OCI-M1 (cell line): ENCODE measurements around the gene ARHGEF4.

Experiments used
- DNase-seq: peaks from one replicate; lab custom pipeline; 2025; lab: John Stamatoyannopoulos, UW

Gene ARHGEF4

DNA sequence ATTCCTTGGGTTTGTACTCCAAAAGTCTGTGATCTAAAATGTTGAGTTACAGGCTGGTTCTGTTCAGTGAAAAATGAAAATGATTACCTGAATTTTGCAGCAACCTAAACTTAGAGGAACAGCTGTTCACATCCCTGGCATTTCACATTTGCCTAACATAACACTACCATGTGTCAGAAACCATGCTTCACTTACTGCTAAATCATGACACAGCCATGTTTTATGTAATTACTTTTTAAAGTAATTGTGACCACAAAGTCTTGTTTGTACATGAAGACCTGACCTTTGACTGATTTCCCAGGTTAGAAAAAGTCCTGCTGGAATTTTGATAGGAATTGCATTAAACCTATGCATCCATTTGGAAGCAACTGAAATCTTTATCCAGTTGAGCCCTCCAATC, 177.4 kb downstream of the ARHGEF4 start:
- no peak for DNase-seq

DNA sequence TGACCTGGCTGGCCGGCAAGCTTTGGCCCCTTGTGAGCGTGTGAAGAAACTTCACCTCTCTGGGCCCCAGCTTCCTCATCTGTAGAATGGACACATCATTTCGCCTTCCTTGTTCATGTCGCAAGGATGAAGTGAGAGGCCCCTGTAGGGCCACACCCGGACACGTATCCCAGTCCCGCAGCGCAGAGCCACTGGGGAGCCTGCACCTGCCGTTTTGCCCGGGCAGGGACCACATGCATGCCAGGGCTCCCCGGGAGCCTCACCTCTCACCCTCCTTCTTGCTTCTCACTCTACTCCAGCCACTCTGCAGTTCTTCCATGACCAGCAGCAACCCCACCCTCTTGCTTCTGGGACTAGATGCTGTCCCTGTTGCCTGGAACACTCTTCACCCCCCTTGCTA, 179.1 kb downstream of the ARHGEF4 start:
- DNase-seq: no peak

DNA sequence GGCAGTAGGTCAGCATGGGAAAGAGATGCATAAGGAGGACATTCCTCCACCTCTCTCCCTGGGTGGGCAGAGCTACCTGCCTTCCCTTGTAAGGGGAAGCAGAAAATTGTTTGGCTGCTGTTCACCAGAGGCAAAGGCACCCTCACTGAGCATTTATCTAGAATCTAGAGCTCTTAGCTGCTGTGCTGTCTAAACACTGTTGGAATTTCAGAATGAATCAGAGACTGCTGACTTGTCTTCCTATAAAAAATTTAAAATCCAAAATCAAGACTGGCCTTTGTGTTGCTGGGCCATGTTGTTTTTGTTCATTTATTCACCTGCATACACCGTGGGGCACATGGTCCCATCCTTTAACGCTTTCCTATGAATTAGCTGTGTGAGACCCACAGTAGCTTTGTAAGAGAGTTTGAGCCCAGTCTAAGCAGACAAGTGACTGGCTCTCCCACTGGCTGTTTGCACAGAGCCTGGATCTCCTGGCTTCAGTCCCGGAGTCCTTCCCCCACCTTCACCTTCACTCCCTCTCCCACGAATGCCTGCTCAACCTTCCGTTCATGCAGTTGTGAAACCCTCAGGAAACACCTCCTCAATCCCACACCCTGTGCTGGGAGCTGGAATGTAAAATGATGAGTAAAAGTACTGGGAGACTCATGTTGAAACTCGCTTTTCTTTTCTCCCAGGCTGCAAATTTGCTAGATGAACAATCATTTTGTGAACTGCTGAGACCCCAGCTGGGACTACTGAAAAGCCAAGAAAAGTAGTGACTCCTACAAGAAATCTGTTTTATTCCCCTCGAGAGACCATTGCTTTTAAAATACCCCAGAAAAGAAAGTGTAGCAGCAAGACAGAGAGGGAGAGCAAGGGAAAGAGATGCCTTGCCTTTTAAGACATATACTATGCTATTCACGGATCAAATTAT, 180.4 kb downstream of the ARHGEF4 start:
- DNase-seq: no peak

DNA sequence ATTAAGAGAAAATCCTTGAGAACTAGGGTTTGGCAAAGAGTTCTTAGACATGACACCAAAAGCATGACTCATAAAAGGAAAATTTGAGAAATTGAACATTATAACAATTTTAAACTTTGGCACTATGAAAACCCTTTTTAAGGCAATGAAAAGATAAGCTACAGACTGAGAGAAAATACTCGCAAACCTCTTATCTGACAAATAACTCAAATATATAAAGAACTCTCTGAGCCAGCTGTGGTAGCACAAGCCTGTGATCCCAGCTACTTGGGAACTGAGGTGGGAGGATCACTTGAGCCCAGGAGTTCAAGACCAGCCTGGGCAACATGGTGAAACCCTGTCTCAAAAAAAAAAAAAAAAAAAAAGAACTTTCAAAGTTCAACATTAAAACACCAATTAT, 186.0 kb downstream of the ARHGEF4 start:
- no peak for DNase-seq

DNA sequence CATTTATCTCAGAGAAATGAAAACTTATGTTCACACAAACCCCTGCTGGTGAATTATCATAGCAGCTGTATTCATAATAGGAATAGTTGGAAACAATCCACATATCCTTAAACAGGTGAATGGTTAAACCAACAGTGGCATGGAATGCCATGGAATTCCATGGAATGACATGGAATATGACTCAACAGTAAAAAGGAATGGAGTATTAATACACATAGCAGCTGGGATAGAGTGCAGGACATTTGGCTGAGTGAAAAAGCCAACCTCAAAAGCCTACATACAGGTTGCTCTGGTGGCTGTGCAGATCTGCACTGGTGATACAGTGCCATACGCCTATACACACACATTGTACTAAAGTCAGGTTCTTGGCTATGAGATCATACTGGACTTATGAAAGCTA, 187.0 kb downstream of the ARHGEF4 start:
- DNase-seq: no peak

DNA sequence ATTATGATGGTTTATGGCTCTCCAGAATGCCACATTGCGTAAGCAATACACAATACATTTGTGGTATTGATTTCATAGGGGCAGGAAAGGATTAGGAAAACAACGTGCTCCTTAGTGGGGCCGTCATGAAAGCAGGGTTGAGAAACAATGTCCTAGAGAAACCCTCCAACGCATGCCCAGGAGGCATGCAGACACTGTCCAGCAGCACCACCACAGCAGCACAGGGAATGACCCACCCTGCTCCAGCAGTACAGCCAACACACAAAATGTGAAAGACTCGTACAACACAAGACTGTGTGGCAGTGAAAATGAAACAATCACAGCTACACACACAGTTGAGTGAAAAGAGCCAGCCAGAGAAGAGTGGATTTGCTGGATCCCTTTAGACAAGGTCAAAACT, 190.2 kb downstream of the ARHGEF4 start:
- DNase-seq: no peak

DNA sequence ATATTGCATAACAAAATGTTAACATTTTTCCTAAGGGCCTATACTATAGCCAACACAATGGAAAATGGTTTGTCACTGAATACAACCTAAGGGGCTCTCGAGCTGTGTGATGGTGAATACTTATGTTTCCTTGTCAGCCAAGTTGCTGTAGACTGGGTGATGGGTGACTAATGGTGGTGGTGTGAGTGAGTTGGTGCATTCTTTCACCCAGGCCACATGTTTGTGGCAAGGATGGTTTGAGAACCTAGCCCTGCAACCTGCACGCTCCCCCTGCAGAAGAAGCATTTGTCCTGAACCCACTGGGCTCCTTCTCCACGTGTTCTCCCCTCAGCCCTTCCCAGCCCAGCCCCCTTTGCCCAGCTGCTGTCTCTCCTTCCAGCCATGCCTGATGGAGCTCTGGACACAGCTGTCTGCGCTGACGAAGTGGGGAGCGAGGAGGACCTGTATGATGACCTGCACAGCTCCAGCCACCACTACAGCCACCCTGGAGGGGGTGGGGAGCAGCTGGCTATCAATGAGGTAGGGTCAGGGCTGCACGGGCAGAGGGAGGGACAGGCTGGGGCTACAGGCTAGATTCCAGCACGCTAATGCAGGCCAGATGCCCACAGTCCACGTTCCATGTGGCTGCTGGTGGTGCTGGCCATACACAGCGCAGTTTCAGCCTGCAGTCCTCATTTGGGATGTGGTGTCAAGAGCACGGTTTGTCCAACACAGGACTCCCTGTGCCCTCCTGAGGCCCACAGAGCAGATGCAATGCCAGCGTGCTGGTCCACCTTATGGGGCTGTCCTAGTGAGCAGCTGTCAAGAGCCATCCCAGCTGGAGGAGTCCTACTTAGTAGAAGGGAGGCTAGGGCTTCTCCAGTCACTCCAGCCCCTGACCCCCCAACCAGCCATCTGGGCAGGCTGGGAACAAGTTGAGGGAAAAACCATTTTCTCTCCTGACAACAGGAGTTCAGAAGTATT, 191.1 kb downstream of the ARHGEF4 start:
- DNase-seq: no peak

DNA sequence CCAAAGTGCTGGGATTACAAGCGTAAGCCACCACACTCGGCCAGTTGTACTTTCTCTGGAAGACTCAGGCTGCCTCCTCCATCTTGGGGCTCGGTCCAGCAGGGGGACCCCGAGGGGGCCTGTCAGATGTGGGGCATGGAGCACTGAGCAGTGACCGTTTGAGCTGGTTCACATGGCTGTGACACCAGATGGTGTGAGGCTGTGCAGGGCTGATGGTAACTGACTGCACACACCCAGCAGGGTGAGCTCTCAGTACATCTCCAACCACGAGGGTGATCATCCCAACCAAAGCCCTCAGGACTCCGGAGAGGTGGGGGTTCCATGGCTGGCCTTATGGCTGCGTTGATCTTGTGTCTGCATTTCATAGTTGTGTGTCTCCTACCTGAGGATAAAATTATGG, 193.1 kb downstream of the ARHGEF4 start:
- DNase-seq: no peak

DNA sequence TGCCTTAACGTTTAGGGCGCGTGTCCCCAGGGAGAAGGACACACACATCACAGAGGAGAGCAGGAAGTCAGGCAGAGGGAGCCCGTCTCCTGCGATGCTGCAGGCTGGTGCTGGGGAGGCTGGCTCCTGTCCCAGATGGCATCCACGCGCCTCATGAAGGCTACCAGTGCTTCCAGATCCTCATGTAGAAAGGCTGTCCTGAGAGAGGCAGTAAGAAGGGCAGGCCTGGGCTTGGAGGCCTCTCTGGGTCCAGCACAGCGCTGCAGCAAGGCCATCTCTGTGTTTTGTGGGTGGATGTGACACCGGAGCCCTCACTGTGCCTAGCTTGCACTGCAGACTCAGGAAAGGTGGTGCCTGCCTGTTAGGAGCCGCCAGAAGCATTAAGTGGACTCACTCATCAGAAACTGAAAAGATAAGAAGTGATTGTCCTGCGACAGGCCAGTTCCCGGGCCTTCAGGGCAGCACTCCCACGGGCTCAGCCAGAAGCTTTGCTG, 193.8 kb downstream of the ARHGEF4 start:
- no peak for DNase-seq

DNA sequence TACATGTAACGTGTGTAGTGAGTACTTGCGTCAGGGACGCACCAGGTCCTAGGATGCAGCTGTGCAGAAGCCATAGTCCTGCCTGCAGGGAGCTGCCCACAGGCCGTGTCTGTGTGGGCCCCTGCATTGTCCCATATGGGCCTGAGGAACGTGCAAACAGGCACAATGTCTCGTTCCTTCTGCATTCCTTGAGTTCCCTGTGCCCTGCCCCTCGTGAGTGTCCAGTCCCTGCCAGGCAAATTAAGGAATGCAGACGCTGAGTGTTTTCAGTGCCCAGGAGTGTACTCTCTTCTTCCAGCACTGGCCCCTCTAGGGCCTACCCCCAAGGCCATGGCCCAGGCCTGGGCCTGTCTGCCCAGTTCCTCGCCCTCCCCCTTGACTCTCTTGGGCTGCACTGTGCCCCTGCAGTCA, 194.7 kb downstream of the ARHGEF4 start:
- no peak for DNase-seq

DNA sequence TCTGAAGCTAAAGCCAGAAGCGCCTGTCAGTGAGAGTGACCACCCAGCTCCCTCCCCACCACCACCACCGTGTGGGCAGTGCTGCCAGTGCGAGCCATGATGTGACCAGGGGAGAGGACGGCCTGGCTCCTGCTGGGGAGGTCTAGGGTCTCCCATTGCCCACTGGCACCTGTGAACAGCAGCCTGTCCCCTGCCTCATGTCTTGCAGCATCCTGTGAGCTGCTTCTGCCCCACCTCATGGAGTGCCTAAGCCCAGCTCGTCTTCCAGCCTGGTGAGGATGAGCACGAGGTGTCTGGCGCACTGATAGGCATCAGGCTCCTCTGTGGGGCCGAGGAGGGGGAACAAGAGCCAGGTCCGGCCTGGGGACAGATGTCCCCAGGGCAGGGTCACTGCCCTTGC, 195.2 kb downstream of the ARHGEF4 start:
- DNase-seq: no peak

DNA sequence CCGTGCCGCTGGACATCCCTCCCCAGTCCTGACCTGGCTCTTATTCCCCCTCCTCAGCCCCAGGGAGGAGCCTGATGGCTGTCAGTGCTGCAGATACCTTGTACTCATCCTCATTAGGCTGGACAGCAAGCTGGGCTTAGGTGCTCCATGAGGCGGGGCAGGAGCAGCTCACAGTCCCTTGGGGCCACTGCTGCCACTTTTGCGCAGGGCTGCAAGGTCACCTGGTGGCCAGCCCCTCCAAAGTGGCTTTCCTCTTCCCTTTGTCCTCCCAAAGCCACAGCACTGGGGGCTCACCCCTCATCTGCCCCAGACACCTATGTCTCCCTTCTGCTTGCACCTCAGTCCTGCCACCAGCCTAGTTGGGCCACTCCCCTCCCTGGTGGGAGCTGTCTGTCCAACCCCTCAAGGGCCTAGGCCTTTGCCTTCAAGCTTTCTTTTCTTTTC, 195.7 kb downstream of the ARHGEF4 start:
- DNase-seq: no peak

DNA sequence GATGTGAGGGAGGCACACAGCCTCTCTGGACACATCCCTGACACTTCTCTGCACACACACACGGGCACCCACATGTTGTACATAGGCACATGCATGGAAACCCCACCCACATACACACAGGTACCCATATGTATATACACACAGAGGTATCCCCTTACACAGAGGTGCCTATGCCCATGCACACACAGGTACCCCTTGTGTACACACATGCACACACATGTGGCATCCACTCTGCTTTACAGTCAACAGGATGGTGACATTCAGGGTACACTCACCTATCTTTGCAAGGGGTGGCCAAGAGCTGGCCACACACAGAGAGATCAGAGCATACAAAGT, 197.0 kb downstream of the ARHGEF4 start:
- DNase-seq: no peak

DNA sequence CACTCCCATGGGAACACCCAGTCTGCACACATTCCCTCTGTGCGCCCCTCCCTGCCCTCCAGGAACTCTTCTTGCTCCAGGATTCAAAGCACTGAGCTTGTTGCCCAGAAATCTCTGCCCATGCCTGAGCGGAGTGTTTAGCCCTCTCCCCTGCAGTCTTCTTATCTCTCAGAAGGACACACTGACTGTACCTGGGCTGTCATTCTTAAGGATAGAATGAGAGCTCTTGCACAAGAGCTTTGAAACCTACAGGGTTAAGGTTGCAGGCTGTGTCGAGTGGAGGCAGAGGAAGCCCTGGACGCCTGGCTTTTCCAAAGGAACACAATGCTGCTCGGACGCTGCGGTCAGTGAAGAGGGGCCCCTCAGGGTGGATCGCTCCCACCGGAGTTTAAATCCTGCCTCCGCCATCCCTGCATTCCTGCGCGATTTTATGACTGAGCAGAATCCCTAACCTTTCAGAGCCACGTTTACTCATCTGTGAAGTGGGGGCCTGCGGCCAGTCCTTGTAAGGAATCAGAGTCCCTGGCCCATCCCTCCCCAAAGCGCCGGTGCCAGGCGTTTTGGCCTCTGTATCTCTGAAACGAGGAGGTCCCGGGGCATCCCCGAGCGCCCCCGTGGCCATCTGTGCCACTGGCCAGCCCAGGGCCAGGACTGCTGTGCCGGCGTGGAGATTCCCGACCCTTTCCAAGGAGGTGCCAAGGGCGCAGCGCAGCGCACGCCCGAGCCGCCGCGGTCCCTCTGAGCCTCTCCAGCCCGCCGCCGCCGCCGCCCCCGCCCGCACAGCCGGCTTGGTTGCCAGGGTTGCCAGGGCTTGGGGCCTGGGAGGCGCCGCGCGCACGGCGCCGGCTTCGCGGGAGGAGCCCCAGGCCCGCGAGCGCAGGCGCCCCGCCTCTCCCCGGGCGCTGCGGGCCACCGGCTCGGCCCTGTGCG, 197.7 kb downstream of the ARHGEF4 start:
- no peak for DNase-seq

DNA sequence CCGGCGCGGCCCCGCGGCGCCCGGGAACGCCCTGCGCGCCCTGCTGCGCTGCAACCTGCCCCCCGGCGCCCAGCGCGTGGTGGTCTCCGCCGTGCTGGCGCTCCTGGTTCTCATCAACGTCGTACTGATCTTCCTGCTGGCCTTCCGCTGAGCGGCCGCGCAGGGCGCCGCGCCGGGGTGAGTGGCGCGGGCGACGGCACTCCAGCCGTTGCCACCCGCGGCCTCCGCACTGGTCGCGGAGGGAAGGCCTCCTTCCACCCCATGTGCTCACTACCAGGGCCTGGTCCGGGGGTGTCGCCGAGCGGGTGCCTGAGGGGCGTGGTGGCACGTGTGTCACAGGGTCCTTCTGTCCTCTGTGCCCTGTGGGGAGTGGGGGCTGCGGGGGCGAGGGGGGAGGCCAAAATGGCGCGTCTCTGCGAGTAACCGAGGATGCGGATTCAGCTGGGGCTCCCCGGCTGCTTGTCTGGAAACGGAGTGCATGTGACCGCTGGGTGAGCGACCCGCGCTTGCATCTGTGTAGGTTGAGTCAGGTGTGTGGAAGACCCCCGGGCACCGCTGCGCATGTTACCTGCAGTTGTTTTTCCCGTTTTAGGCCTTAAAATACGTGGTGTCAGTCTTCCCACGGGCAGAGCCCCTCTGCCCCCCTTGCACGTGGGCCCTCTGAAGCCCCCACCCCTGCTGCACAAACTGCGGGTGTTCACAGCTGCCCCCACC, 198.6 kb downstream of the ARHGEF4 start:
- DNase-seq: no peak

DNA sequence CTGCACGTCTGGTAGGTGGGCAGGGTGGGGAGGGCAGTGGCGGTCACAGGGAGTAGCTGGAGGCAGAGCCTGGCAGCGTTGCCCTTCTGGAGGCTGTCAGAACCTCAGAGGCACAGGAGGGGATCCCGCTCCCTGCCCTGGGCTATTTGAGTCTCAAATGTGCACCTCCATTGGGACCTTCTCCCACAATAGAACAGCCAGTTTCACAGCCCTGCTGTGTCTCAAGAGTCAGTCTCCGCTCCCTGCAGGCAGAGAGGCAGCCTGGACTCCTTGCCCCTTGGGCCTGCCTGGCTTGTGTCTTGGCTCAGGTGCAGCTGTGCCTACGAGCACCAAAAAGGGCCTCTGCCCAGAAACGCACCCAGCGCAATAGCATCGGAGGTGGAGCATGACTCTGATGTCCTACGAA, 199.1 kb downstream of the ARHGEF4 start:
- no peak for DNase-seq

DNA sequence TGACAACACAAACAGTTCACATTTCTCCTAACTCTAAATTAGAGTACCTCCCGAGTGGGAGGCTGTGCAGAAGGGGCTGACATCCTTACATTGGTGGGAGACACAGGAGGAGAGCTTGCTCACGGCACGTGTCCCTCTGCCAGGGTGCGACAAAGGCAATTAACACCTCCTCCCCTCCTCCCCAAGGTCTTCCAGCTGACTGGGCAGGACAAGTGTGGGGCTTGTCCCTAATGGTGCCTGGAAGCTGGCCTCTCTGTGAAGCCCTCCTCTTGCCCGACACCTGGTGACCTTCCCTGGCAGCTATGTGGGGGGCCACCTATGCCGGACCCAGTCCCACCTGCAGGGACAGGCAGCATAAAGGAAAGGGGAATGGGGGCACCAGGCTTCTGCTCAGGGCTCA, 199.6 kb downstream of the ARHGEF4 start:
- no peak for DNase-seq

DNA sequence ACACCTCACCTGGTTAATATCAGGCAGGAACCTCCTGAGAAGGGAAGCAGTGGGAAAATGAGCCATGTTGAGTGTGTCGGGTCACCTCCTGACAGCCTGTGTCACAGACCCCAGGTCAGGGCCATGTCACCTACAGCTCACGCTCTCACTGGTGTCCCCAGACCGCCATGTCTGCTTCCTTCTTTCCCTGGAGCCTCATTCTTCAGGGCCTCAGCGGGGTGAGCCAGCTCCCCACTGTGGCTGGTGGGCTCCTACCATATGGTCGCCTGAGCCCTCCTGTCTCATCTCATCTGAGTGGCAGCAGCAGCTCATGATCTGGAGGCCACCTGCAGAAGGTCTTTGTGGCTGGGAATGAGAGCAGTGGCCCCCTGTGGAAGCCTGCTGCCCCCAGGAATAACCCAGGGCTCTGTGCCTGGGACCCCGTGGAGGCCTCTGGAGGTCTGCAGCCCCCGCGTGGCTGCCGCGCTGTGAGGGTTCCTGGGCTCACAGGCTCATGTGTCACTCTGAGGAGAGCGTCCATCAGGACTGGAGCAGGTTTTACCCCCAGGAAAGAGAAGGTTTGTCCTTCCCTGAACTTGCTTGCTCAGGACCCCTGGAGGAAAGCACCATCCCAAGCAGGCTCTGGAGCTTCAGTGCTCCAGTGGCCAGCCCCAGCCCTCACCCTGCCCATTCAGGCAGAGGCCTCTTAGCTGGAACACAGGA, 200.1 kb downstream of the ARHGEF4 start:
- no peak for DNase-seq

DNA sequence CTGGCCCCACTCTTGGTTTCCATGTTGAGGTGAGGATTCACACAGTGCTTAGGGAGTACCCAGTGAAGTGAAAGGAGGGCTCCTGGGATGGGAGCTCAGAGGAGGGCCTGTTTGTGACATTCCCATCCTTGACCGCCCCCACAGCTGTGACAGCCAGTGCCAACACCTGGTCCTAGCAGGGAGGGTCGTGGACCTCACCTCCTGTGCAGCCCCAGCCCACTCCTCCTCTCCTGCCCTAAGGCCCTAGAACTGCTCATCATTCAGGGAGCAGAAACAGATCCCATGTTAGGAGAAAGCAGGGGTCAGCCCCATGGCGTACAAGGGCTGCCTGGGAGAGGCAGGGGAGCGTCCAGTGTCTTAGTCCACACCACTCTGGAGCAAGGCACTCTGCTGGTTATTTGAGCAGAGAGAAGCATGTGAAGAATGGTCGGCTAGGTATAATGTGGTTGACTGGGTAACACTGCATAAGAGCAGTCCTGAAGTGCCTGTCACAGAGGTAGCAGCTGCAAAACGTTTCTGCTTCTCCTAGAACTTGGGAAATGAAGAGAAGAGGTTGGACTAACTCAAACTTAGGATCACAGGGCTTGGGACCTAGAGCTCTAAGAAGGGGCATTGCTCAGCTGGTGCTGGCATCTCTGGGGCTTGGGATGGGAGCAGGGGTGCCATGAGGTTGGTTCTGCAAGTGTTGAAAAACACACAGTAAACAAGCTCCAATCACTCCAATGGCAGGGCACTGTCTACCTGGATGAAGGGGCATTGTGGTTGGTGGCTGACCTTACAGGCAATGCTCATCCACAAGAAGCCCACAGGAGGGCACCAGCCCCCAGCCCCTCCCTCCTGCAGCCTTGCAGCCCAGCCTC, 200.9 kb downstream of the ARHGEF4 start:
- DNase-seq: no peak
